Measurements from ENCODE around the gene VPS13D.
"Not testable (repeated sequence)": the region's sequence is repeated elsewhere in the genome, so short reads cannot be mapped to it uniquely, and the experiment has no call there.

VPS13D gene

GRCh38 chr1:12529640-12530174 is 299.9 kb downstream of the VPS13D start:
- no peak for DNase-seq (ENCODE audit: low read depth, low spot score)
- H3K4me3 ChIP-seq (ENCODE audit: low read length) = no peak overlapping the region

- DNase-seq (ENCODE audit: low read depth, low spot score) = no peak
- H3K4me3 ChIP-seq (ENCODE audit: low read length) = no peak overlapping the region
Measured at GRCh38 chr1:12530462-12531178, 300.8 kb downstream of the VPS13D start.

- no peak overlapping the region for H3K4me3 ChIP-seq (ENCODE audit: low read length)
- DNase-seq (ENCODE audit: low read depth, low spot score) = no peak
Measured at GRCh38 chr1:12531179-12531499, 301.3 kb downstream of the VPS13D start.

GRCh38 chr1:12532405-12533315 is 302.8 kb downstream of the VPS13D start:
- DNase-seq (ENCODE audit: low read depth, low spot score) = no peak
- no peak overlapping the region for H3K4me3 ChIP-seq (ENCODE audit: low read length)

- no peak overlapping the region for H3K4me3 ChIP-seq (ENCODE audit: low read length)
- DNase-seq (ENCODE audit: low read depth, low spot score) = no peak
Measured at GRCh38 chr1:12536023-12536639, 306.3 kb downstream of the VPS13D start.

GRCh38 chr1:12537294-12537693 is 307.5 kb downstream of the VPS13D start:
- DNase-seq (ENCODE audit: low read depth, low spot score) = no peak
- H3K4me3 ChIP-seq (ENCODE audit: low read length) = no peak overlapping the region

- no peak overlapping the region for H3K4me3 ChIP-seq (ENCODE audit: low read length)
- DNase-seq (ENCODE audit: low read depth, low spot score) = no peak
Measured at GRCh38 chr1:12537906-12538461, 308.2 kb downstream of the VPS13D start.

GRCh38 chr1:12538536-12538935 is 308.7 kb downstream of the VPS13D start:
- not testable (repeated sequence) for H3K4me3 ChIP-seq (ENCODE audit: low read length); DNase-seq (ENCODE audit: low read depth, low spot score)

GRCh38 chr1:12539320-12539704 is 309.5 kb downstream of the VPS13D start:
- DNase-seq (ENCODE audit: low read depth, low spot score) = no peak
- no peak overlapping the region for H3K4me3 ChIP-seq (ENCODE audit: low read length)

- DNase-seq (ENCODE audit: low read depth, low spot score) = no peak
- no peak overlapping the region for H3K4me3 ChIP-seq (ENCODE audit: low read length)
Measured at GRCh38 chr1:12539705-12540579, 310.1 kb downstream of the VPS13D start.

GRCh38 chr1:12540580-12541273 is 310.9 kb downstream of the VPS13D start:
- DNase-seq (ENCODE audit: low read depth, low spot score) = no peak
- H3K4me3 ChIP-seq (ENCODE audit: low read length) = no peak overlapping the region

- no peak overlapping the region for H3K4me3 ChIP-seq (ENCODE audit: low read length)
- no peak for DNase-seq (ENCODE audit: low read depth, low spot score)
Measured at GRCh38 chr1:12541274-12542137, 311.7 kb downstream of the VPS13D start.

GRCh38 chr1:12542138-12542465 is 312.3 kb downstream of the VPS13D start:
- DNase-seq (ENCODE audit: low read depth, low spot score) = no peak
- H3K4me3 ChIP-seq (ENCODE audit: low read length) = no peak overlapping the region

- no peak for DNase-seq (ENCODE audit: low read depth, low spot score)
- no peak overlapping the region for H3K4me3 ChIP-seq (ENCODE audit: low read length)
Measured at GRCh38 chr1:12542616-12543592, 313.1 kb downstream of the VPS13D start.

GRCh38 chr1:12543740-12544154 is 313.9 kb downstream of the VPS13D start:
- no peak for DNase-seq (ENCODE audit: low read depth, low spot score)
- H3K4me3 ChIP-seq (ENCODE audit: low read length) = no peak overlapping the region

- H3K4me3 ChIP-seq (ENCODE audit: low read length) = no peak overlapping the region
- DNase-seq (ENCODE audit: low read depth, low spot score) = no peak
Measured at GRCh38 chr1:12544357-12544756, 314.5 kb downstream of the VPS13D start.

Measured in Jurkat, Clone E6-1 (cell line).